Measurements from ENCODE around the gene FANK1.

The FANK1 gene

GRCh38 chr10:125896088-125896934, at the start of gene FANK1:
Gene FANK1 (plus strand): TSS chr10:125896564. CDS start chr10:125896643, 79 bp downstream.
- DNase-seq (ENCODE audit: low spot score), result peak; percentile 85

DNA sequence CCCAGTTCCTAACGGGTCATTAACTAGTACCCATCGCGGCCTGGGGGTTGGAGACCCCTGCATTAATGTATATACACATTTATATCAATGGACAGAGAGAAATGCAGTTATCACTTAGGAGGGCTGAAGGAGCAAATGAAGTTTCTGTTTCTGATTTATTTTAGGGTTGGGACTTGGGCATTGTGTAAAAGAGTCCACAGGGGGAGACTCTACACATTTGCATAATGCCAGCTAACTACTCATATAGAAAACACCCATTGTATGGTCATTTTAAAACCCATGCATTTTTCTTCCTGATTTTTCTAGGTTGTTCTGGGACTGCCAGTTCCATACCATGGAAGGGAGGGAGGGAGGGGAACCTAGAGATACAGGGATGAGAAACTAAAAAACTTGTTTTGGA, 49.5 kb upstream of the FANK1 start:
- DNase-seq (ENCODE audit: low spot score), result no peak

- DNase-seq (ENCODE audit: low spot score), result no peak
These were observed 48.0 kb upstream of the FANK1 start for GRCh38 chr10:125848371-125848770.

GRCh38 chr10:125848857-125849256, 47.5 kb upstream of the FANK1 start:
- no peak for DNase-seq (ENCODE audit: low spot score)

GRCh38 chr10:125849448-125849847, 46.9 kb upstream of the FANK1 start:
- no peak for DNase-seq (ENCODE audit: low spot score)

- DNase-seq (ENCODE audit: low spot score), result no peak
These were observed 45.3 kb upstream of the FANK1 start for GRCh38 chr10:125850766-125851731.

DNA sequence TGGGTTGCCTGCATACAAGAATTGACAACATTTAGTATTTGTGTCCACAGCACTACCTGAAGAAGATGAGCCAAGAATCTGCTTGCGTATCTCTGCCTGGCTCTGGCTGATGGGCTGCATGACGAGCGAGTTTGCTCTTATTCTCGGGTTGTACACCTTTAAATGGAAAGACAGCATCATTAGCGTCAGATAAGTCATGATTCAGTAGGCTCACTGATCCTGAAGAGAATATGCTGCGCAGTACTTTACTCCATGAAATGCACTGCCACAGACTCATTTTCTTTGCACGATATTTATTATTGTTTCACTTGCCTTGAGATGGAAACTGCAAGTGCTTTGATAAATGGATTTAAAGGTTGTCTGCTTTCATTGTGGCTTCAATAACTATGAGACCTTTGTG, 43.9 kb upstream of the FANK1 start:
- no peak for DNase-seq (ENCODE audit: low spot score)

DNA sequence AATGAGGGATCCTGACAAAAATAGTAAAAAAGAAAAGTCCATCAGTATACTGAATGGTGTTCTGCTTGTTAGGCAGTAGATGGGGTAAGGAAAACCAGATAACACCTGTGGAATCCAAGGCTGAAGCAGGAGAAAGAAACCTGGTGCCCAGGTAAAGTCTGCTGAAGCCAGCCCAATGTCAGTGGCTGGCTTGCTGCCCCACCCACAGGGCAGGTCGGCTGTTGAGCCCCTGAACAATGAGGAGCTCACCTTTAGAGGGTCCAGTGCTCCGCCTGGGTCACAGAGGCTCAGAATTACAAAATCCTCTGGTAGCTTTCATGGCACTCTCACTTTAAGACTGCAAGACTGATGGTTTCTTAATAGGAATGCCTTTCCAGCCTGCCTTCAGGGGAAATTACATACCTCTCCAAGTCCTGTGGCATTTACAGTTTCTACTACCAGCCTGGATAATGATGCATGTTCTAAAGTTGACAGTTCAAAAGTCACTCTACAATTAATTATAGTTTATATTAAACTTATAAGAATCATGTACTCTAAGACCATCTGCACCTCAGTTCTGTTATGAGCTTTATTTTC, 39.1 kb upstream of the FANK1 start:
- DNase-seq (ENCODE audit: low spot score), result no peak

- DNase-seq (ENCODE audit: low spot score), result no peak
These were observed 37.1 kb upstream of the FANK1 start for GRCh38 chr10:125859128-125859817.

GRCh38 chr10:125865120-125865519, 31.2 kb upstream of the FANK1 start:
- DNase-seq (ENCODE audit: low spot score), result no peak

GRCh38 chr10:125866421-125867029, 29.8 kb upstream of the FANK1 start:
- DNase-seq (ENCODE audit: low spot score), result no peak

DNA sequence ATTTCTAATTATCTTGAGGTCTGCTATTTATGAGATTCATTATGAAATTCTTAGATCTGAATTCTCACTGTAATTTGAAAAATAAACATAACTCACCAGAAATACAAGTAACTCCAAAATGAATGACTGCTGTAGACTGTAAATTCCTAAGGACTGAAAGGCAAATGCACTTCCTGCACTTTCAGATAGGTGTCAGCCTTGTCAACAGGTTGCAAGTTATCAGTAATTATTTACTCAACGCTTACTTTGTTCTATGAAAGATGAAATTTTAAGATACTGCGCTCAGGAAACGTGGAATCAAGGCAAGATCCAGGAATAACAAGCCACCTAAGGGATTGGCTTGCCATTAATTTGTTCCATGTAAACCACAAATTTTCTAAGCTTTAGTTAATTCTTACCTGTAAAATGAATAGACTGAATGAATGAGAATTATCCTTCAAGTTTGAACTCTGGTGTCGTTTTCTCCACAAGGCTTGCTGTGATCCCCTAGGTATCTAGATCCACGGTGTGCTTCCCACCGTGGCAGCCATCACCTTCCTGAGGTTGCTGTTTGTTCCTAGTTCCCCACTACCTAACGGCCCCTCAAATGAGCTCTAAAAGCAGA, 27.9 kb upstream of the FANK1 start:
- peak; percentile 73 for DNase-seq (ENCODE audit: low spot score)

DNA sequence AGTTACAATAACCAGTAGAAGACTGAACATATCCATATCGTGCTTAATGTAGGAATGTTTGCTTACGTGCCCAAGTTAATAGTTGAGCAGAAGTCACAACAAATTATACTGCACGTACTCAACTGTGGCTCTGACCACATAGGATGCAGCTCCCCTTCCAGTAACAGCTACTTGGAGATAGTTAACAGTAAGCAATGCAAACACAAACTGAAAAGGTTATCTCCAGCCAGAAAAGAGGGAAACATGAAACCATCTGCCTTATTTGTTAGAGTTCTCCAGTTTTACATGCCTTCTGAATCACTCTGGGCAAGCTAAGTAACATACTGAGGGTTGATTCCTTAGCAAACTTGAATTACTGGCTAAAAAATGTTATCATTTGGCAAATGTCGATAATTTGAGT, 25.0 kb upstream of the FANK1 start:
- no peak for DNase-seq (ENCODE audit: low spot score)

DNA sequence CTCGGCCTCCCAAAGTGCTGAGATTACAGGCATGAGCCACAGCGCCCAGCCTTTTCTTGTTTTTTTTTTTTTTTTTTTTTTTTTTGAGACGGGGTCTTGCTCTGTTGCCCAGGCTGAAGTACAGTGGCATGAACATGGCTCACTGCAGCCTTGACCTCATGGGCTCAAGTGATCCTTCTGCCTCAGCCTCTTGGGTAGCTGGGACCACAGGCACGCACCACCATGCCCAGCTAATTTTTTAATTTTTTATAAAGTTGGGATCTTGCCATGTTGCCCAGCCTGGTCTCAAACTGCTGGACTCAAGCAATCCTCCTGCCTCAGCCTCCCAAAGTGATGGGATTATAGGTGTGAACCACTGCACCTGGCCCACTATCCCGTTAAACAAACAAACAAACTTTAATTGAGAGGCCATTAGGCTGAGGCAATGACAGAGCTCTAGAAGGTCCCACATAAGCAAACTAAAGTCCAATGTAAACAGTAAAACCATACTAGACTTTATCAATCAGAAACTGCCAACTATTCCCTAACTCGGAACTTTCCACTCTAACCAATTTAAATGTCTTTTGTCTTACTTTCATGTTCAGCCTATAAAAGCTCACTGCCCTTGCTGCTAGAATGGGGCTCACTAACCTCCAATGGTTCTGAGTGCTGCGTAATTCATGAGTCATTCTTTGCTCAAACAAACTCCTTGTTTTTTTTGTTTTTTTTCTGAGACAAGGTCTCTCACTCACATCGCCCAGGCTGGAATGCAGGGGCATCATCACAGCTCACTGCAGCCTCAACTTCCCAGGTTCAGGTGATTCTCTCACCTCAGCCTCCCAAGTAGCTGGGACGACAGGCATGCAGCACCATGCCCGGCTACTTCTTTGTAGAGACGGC, 17.2 kb upstream of the FANK1 start:
- peak; percentile 82 for DNase-seq (ENCODE audit: low spot score)

- DNase-seq (ENCODE audit: low spot score), result no peak
These were observed 15.6 kb upstream of the FANK1 start for GRCh38 chr10:125880719-125881118.

DNA sequence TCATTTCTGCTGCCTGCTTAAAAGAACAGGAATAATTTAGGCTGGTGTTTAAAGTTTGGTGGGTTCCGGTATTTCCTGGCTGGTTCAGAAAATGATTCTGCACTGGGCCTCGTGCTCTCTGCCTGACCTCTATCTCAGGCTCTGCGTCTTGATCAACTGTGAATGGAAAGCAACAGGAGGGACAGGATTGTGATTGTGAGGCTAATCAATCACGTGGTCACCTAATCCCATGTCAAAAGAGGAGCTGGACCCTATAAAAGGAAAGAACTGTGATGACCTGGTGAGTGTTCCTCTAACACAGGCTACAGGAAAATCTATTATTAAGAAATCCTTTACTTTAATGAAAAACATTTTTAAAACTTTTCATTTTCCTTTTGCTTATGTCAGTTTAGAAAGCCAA, 15.2 kb upstream of the FANK1 start, which contains the start of gene DHX32:
DHX32 (minus strand) TSS at position 101 of the 400 bp plus-strand sequence. CDS start 468 bp downstream, outside the sequence.
- DNase-seq (ENCODE audit: low spot score), result no peak

- DNase-seq (ENCODE audit: low spot score), result no peak
These were observed 13.8 kb upstream of the FANK1 start for GRCh38 chr10:125882596-125882995.

GRCh38 chr10:125883211-125883610, 13.2 kb upstream of the FANK1 start:
- no peak for DNase-seq (ENCODE audit: low spot score)

GRCh38 chr10:125886914-125887512, 9.4 kb upstream of the FANK1 start:
- no peak for DNase-seq (ENCODE audit: low spot score)
